Measurements from ENCODE around the gene DBR1.

- TF ChIP-seq POLR2A (IDR thresholded peaks at IDR 0.05) (no peak), CTCF (IDR thresholded peaks at IDR 0.05) (no peak)
Observed at GRCh38 chr3:138114431-138114918, 60.2 kb downstream of the DBR1 start.

Data from thyroid gland (tissue), 4 donors.